Subcutaneous adipose tissue (tissue), 4 donors: ENCODE measurements around the gene ONECUT2. TPM values are rescaled to one million over a fixed set of nuclear protein-coding genes. Genes with fewer than 3 reads are reported as not detected.

Experiments used
- CTCF ChIP-seq: fragments of 450-650 bp; IDR thresholded peaks from one replicate; pipeline ENCODE4 v1.5.1; 2016; ENCODE audit warnings: low read depth, mild to moderate bottlenecking, control low read depth, antibody characterized with exemption, moderate library complexity
- total RNA-seq, 4 donors: library from RNA; depleted of rRNA; stranded (reverse); fragments of >200 nt; gene quantifications; one replicate each; pipeline ENCODE4 v1.1.0, GENCODE V29; 2016

The ONECUT2 gene
- total RNA-seq, 4 donors from 2014 or later: not detected

- TF ChIP-seq CTCF: no peak
Observed at GRCh38 chr18:57433482-57433881, 1.7 kb upstream of the ONECUT2 start.

GRCh38 chr18:57433934-57434535, 1.1 kb upstream of the ONECUT2 start:
- TF ChIP-seq CTCF: no peak

DNA sequence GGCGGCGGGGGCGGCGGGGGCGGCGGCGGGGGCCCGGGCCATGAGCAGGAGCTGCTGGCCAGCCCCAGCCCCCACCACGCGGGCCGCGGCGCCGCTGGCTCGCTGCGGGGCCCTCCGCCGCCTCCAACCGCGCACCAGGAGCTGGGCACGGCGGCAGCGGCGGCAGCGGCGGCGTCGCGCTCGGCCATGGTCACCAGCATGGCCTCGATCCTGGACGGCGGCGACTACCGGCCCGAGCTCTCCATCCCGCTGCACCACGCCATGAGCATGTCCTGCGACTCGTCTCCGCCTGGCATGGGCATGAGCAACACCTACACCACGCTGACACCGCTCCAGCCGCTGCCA, 644 bp downstream of the ONECUT2 start:
- no peak for TF ChIP-seq CTCF

- TF ChIP-seq CTCF: no peak
Observed at GRCh38 chr18:57436191-57436964, 1.2 kb downstream of the ONECUT2 start.

GRCh38 chr18:57436965-57437333, 1.8 kb downstream of the ONECUT2 start:
- no peak for TF ChIP-seq CTCF

DNA sequence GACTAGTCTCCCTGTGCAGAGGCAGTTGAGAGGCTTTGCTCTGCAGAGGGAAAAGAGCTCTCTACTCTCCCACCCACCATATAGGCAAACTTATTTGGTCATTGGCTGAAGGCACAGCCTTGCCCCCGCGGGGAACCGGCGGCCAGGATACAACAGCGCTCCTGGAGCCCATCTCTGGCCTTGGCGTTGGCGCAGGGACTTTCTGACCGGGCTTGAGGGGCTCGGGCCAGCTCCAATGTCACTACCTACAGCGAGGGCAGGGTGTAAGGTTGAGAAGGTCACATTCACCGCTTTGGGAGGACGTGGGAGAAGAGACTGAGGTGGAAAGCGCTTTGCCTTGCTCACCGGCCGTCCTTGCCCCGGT, 2.2 kb downstream of the ONECUT2 start:
- no peak for TF ChIP-seq CTCF

DNA sequence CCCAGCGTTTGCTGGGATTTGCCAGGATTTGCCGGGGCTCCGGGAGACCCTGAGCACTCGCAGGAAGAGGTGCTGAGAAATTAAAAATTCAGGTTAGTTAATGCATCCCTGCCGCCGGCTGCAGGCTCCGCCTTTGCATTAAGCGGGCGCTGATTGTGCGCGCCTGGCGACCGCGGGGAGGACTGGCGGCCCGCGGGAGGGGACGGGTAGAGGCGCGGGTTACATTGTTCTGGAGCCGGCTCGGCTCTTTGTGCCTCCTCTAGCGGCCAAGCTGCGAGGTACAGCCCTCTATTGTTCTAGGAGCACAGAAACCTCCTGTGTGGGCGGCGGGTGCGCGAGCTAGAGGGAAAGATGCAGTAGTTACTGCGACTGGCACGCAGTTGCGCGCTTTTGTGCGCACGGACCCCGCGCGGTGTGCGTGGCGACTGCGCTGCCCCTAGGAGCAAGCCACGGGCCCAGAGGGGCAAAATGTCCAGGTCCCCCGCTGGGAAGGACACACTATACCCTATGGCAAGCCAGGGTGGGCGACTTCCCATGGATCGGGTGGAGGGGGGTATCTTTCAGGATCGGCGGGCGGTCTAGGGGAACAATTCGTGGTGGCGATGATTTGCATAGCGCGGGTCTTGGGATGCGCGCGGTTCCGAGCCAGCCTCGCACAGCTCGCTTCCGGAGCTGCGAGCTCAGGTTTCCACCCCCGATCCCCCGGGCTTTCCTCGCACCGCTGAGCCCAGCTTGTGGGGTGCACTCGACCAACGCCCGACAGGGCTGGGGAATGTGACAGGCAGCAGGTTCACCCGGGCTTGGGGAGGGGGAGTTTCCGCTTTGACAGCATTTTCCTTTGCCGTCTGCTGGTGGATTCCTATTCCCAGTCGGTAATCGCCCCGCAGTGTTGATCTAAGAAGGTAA, 2.8 kb downstream of the ONECUT2 start:
- no peak for TF ChIP-seq CTCF
